GM18873 (cell line): ENCODE results near the gene YIF1B.
A peak's percentile ranks its signal among the peaks of the same experiment; 100 is the strongest.
"Not testable (repeated sequence)": the region's sequence is repeated elsewhere in the genome, so short reads cannot be mapped to it uniquely, and the experiment has no call there.

Experiments used
- ATAC-seq: cut with Tn5 transposase; IDR thresholded peaks from one replicate; pipeline ENCODE4 v1.9.1; 2021; ENCODE audit warnings: mild to moderate bottlenecking, moderate library complexity, moderate number of reproducible peaks; ENCODE audit not compliant: unreplicated experiment, low FRiP score

YIF1B gene, protein sequence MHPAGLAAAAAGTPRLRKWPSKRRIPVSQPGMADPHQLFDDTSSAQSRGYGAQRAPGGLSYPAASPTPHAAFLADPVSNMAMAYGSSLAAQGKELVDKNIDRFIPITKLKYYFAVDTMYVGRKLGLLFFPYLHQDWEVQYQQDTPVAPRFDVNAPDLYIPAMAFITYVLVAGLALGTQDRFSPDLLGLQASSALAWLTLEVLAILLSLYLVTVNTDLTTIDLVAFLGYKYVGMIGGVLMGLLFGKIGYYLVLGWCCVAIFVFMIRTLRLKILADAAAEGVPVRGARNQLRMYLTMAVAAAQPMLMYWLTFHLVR

DNA sequence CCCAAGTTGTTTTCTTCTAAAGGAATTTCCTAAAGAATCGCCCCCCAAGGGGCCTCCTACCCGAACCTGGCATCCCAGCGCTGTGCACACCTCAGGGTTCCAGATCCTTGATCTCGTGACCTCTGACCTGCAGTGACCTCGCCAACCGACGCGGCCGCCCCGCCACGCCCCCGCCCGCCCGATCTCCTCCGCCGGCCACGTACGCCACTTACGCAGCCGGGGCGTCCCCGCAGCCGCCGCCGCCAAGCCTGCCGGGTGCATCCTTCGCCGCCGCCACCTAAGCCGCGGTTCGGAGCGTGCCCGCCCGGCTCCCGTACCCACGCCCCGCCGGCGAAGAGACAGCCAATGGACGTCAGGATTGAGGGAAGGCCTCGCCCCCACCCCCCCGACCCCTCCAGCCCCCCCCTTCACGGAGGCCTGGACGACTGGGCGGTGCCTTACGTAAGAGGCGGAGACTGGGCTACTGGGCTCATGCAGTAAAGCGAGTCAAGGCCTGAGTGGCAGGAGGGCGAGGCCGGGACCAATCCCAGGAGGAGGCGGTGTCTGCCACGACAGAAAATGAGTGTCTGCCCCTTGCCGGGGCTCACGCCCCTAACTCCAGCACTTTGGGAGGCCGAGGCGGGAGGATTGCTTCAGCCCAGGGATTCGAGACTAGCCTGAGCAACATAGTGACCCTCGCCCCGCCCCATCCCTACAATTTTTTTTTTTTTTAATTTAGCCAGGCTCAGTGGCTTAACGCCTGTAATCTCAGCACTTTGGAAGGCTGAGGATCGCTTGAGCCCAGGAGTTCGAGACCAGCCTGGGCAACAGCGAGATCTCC lies at the start of gene YIF1B:
Gene YIF1B, minus strand, starts transcription at position 291 of the 820 bp plus-strand sequence. Its CDS starts 30 bp downstream, at position 261.
- ATAC-seq = peak; percentile 72

DNA sequence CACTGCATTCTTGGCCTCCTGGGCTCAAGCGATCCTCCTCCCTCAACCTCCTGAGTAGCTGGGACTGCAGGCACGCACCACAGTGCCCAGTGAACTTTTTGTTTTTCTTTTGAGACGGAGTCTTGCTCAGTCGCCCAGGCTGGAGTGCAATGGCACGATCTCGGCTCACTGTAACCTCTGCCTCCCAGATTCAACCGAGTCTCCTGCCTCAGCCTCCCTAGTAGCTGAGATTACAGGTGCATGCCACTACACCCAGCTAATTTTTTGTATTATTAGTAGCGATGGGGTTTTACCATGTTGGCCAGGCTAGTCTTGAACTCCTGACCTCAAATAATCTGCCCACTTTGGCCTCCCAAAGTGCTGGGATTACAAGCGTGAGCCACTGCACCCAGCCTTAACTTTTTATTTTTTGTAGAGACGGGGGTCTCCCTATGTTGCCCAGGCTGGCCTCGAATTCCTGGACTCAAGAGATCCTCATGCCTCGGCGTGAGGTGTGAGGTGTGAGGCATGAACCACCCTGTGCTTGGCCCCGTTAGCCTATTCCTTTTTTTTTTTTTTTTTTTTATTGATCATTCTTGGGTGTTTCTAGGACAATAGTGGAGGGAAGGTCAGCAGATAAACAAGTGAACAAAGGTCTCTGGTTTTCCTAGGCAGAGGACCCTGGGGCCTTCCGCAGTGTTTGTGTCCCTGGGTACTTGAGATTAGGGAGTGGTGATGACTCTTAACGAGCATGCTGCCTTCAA lies 47.4 kb upstream of the YIF1B start:
- not testable (repeated sequence) for ATAC-seq

DNA sequence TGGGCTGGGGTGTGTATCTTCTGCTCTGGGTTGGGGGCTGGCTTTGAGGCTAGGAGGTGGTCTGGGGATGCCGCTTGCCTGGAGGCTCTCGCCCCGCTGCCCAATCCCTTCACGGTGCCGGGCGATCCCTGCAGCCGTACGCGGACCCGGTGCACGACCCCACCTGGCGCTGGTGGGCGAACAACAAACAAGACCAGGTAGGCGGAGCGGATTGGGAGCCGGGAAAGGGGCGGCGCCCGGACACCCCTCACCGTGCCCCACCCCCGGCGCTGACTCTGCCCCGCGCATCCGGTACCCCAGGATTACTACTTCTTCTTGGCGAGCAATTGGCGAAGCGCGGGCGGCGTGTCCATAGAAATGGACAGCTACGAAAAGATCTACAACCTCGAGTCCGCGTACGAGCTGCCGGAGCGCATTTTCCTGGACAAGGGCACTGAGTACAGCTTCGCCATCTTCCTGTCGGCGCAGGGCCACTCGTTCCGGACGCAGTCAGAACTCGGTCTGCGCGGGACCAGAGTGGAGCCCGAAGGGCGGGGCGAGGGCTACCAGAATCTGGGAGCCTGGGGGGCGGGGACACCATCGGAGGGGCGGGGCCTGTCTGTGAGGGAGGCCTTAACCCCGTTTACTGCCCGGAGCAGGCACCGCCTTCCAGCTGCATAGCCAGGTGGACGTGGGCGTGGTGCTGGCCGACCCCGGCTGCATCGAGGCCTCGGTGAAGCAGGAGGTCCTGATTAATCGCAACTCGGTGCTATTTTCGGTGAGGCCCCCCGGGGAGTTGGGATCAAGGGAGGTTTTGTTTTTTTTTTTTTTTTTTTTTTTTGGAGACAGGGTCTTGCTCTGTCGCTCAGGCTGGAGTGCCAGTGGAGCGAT lies 46.6 kb upstream of the YIF1B start:
- no peak for ATAC-seq

DNA sequence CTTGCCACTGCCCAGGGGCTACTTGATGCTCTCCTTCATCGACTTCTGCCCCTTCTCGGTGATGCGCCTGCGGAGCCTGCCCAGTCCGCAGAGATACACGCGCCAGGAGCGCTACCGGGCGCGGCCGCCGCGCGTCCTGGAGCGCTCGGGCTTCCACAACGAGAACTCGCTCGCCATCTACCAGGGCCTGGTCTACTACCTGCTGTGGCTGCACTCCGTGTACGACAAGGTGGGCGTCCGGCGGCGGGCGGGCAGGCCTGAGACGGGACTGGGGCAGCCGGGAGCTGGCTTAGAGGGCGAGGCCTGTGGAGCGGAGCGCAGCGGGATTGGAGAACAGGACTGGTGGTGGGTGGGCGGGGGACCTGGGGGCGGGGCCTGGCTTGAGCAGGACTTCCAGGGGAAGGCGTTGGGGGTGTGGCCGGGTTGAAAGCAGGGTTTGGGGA lies 45.9 kb upstream of the YIF1B start:
- no peak for ATAC-seq

DNA sequence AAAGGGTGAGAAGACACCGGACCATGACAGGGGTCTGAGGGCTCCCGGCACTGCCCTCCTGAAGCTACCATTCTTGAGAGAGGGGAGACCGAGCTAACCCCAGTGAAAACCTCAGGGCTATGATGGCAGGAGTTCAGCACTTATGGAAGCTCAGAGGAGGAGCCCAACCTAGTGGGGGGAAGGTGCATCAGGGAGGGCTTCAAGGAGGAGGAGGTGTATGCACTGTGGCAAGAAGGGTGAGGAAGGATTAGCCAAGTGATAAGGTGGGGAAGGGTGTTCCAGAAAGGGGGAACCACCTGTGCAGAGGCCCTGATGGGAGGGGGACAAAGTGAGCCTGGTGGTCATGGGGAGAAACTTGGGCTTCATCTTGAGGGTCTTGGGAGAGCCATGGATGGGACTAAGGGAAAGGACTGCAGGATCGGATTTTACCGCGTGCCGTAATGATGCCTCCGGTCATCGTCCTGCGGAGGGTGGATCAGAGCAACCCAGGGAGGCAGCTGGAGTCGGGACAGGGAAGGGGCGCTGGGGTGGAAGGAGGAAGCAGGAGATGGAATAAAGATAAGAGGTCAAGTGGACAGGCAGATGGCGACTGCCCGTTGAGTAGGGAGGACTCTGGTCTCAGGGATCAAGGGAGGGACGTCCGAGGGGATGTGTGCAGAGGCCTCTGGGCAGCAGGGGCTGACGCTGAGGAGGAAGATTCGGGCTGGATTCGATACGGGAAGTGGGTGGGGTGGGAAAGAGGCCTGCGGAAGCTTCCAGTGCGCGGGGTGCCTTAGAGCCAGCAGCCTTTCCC lies 45.3 kb upstream of the YIF1B start:
- no peak for ATAC-seq

DNA sequence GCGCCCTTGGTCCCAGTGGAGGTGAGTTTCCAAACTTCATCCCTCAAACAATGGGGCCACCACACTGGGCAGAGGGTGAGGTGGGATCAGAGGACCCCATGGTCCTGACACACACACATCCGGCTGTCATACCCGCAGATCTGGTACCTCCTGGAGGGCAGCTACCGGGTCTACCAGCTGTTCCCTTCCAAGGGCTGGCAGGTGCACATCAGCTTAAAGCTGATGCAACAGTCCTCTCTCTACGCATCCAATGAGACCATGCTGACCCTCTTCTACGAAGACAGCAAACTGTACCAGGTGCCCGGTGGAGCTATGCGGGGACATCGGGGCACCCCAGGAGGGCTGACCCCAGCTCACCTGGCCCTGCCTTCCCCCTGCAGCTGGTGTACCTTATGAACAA lies 44.6 kb upstream of the YIF1B start:
- no peak for ATAC-seq

DNA sequence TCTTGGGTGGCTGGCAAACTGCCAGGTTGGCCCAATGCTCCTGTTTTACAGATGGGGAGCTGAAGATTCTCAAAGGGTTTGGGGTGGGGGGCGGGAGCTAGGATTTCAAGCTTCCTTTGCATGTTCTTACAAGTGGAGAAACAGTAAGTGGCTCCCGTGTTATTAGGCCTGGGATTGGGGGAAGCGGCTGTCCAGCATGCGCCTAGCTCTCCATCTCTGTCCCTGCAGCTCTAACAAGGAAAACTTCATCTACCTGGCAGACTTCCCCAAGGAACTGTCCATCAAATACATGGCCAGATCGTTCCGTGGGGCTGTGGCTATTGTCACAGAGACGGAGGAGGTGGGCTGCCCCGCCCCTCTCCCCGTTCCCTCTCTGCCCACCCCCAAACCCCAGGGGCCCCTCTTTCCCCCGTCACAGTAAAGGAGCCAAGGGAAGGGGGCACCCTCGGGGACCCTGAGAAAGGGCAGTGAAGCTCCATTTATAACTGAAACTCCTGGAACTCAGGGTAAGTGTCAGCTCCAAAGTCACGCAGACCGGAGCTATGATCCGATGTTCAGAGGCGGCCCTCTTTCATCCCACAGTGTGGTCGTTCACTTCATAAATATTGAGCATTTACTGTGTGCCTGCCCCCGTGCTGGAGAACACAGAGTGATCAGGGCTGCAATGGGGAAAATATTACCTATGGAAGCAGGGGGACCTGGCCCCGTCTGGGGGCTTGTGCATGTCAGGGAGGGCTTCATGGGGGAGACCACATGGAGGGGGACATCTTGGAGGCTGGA lies 43.7 kb upstream of the YIF1B start:
- ATAC-seq = no peak

DNA sequence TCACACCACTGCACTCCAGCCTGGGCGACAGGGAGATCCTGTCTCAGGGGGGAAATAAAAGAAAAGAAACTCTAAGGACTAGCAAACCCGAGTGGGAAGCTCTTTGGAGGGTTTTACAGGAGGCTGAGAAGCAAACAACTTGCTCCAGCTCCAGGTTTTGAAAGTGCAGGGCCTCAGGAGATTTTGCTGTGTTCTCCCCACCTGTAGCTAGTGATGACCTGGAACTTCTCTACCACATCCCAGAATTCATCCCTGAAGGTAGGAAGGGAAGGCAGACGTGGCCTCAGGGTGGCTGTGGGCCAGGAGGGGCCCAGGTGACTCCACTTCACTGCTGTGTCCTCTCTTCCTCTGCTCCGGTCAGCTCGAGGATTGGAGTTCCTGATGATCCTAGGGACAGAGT lies 42.3 kb upstream of the YIF1B start:
- no peak for ATAC-seq

DNA sequence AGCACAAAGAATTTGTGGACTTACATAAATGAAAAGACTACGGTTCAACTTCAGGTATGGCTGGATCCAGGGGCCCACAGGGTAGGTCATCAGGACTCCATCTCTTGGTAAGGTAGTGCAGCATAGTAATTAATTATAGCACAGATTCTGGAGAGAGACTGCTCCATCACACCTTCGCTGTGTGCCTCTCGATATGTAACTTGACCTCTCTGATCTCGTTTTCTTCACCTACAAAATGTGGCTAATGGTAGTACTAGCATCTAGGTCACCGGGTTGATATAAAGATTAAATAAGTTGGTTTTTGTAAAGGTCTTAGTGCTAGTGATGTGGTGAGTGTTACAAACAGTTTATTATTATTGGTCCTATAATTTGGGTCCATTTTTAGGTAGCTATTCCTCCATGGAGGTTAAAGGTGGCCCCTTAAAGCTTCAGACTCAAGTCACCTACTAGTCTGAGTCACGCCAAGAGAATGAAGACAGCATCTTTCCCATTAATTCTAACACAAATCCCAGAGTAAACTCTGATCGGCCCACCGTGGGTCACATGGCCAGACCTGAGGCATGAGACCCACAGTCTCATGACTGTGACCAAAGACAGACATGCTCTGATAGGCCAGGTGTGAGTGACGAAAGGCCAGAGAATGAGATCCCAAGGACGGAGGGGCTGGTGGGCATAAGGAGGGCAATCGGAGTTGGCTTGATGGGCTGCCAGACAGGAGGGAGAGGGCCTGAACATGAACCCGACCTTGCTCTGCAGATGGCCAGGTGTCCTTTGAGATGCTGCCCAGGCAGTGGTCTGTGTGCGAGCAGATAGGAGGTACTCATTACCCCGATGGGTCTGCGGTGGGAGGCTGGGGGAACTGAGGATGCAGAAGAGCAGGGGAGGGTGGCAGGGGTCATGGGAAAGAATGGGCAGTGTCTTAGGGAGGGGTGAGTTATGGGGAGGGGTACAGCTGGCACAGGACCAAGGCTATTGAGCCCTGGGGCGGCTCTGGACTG lies 40.3 kb upstream of the YIF1B start:
- ATAC-seq = no peak

DNA sequence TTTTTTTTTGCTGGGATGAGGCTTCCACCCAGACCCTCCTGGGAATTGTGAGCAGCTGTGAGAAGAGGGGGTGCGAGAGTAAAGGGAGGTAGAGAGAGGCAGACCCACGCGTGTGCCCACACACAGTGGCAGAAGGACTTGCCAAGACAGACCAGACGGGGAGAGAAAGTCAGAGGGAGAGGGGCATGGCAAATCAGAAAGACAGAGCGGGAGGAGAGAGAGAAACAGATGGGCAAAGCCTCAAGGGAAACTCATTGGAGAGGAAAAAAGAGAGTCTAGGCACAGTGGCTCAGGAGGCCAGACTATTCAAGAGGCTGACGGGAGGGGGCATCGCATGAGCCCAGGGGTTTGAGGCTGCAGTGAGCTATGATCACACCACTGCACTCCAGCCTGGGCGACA lies 36.9 kb upstream of the YIF1B start:
- ATAC-seq = no peak

DNA sequence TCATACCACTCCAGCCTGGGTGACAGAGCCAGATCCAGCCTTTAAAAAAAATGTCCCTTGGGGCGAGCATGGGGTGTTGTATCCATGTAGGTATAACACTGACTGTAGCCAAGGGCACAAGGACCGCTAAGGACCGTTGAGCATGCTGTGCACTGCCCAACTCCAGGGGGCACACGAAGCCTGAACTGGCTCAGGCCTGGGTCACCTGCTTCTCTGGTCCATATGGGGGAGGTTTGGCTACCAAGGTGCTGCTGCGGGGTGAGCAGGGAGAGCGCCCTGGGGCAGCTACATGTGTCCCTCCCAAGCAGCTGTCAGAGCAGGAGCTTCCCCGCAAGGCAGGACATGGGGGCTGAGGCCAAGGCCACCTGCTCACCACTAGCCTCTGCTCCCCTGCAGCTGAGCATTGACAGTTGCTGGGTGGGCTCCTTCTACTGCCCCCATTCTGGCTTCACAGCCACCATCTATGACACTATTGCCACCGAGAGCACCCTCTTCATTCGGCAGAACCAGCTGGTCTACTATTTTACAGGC lies 36.2 kb upstream of the YIF1B start:
- ATAC-seq = no peak

DNA sequence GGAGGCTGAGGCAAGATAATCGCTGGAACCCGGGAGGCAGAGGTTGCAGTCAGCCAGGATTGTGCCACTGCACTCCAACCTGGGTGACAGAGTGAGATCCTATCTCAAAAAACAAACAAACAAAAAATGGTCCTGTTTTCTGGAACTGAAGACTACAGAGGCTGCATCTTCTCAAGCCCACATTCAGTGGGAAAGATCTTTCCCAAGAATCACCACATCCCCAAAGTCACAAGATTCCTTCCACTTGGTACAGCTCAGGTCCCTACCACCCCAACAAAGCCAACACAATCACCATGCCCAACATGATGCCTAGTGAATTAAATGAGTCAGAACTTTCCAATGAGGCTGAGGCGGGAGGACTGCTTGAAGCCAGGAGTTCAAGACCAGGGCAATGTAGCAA lies 35.1 kb upstream of the YIF1B start:
- ATAC-seq = no peak

DNA sequence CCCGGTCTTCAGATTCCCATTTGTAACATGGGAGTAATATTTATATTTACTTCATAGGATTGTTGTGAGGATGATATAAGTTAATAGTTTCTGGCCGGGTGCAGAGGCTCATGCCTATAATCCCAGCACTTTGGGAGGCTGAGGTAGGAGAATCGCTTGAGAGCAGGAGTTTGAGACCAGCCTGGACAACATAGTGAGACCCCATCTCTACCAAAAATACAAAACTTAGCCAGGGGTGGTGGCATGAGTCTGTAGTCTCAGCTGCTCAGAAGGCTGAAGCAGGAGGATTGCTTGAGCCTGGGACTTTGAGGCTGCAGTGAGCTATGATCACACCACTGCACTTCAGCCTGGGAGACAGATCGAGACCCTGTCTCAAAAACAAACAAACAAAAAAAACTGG lies 31.1 kb upstream of the YIF1B start:
- no peak for ATAC-seq

DNA sequence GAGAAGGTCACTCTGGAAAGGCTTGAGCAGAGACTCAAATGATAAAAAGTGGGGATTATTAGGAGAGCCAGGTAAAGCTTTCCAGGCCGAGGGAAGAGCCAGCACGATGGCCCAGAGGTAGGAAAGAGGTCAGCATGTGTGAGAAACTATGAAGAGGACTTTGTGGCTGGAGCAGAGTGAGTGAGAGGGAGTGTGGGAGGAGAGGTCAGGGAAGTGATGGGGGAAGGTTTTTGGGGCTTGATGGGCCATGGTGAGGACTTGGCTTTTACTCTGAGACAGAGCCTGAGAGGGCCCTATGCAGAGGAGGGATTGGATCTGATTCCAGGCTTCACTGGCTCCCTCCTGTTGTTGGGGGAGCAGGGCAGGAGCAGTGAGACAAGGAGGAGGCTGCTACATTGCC lies 25.2 kb upstream of the YIF1B start:
- ATAC-seq = no peak

DNA sequence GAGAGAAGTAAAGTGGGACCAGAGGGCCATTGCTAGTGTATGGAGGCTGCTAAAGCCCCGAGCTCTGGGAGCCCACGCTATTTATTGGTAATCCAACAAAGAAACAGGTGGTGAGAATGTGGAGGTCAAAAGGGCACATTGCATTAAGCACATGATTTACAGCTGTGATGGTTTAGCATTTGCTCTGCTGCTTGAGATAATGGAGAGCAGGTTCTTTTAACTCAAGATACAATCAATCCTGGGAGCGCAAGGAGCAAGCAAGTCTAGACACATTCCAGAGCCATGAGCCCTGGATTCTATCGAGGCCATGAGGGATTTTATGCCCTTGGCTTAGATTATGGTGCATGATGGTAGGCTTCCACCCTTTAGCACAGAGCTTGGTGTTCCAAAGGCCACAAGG lies 23.3 kb upstream of the YIF1B start:
- not testable (repeated sequence) for ATAC-seq

DNA sequence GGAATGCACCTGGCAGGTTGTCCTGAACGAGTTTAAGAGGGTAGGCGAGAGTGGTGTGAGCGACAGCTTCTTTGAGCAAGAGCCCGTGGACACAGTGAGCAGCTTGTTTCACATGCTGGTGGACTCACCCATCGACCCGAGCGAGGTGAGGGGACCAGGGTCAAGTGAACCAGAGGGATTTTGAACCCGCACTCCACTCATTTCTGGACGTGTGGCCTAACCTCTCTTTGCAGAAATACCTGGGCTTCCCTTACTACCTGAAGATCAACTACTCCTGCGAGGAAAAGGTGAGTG lies 21.6 kb upstream of the YIF1B start:
- ATAC-seq = no peak

DNA sequence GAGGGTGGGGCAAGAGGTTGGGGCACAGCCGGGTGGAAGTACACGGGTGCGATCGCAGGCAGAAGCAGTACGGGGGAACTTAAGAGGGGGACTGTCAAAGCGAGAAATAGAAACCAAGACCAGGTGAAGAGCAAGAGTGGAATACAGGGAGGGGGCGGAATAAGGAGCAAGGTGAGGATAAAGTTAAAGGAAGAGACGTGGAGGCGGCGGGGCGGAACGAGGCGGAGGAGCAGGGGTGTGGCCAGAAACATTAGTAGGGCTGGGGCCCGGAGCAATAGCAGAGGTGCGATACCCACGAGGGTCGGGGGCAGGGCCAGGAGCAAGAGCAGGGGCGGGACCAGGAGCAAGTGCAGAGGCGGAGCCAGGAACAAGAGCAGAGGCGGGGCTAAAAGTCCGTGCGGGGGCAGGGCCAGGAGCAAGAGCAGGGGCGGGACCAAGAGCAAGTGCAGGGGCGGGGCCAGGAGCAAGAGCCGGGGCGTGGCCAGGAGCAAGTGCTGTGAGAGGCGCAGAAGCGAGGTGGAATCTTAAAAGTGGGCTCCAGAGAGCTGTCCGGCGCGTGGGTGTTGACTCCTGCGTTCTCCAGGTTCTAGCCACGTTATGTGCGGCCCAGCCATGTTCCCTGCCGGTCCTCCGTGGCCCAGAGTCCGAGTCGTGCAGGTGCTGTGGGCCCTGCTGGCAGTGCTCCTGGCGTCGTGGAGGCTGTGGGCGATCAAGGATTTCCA lies 21.1 kb upstream of the YIF1B start:
- peak; percentile 26 for ATAC-seq
